Stimulated activated CD8-positive, alpha-beta memory T cell treated with anti-CD3 and anti-CD28 coated beads, Interleukin-4, amount 100 ng/mL, for 48 hours (primary cell): ENCODE measurements around the gene SLC7A10.

Experiments
- DNase-seq: peaks from one replicate; pipeline ENCODE4 v3.0.0-alpha.2; 2020

The SLC7A10 gene

GRCh38 chr19:33225458-33225926 lies at the start of gene SLC7A10:
SLC7A10 (minus strand) TSS chr19:33225850; CDS start chr19:33225703, 147 bp downstream.
- no peak for DNase-seq

DNA sequence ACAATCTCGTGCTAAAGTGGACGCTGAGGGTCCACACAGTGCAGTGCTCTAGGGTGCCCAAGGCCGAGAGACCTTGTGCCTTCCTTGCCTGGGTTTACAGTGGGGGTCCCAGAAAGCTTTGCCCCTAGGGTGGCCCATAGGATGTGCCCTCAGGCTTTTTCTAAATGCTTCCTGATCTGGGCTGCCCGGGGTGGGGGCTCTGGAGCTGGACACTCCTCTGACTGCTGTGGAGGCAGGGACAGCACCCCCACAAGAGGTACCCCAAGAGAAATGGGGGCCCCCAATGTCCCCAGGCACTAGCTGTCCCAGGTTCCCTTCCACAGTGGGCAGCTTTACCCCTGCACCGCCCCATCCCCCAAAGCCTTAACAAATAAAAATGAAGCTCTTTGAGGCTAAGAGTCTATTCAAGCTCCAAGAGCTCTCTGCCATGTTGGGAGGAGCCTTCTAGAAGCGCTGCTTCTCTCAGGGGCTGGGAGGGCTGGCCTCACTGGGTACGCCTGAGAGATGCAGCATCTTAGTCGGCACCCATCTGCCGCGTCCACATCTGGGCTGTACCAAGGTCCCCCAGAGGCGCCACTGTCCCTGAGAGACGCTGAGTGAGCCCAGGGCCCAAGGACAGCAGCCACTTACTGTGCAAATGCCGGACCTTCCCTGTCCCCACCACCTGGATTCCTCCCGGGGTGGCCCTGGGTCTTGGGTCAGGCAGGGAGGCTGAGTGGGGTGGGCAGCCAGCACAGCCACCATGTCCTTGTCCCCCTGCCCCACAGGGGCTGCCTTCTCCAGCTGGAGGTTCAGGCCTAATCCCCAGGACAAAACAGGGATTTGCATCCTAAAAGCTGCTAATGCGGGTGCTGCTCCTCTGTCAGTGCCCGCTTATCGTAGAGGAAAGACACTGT lies 49.3 kb upstream of the SLC7A10 start:
- DNase-seq: no peak

DNA sequence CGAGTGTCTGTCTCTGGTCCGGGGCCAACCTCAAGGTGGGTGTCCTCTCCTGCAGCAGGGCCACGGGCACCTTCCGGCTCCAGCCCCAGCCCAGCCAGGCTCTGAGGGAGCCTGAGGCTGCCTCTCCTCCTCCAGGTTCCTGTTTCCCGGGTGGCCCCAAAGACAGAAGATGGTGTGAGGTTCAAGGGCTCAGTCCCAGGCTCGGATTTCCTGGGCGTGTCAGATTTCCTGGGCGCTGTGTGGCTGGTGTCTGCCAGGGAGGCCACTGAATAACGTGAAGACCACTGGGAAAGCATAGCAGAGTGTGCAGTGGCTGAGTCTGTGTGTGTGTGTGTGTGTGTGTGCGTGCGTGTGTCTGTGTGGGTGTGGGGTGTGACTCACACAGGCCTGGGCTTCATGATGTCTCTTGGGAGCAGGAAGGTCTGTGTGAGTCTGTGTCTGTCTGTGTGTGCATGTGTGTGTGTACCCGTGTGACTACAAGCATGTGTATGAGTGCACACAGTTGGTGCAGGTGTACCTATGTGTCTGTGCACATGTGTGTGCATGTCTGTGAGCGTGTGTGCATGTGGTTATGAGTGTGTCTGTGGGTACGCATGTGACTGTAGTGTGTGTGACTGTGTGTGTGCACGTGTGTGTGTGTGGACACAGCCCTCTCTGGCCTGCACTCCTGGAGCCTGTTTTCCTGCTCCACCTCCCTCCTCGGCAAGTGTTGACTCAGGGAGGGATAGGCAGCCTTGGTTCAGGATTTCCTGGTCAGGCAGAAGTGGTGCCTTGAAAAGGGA lies 48.4 kb upstream of the SLC7A10 start:
- DNase-seq: peak; percentile 67

DNA sequence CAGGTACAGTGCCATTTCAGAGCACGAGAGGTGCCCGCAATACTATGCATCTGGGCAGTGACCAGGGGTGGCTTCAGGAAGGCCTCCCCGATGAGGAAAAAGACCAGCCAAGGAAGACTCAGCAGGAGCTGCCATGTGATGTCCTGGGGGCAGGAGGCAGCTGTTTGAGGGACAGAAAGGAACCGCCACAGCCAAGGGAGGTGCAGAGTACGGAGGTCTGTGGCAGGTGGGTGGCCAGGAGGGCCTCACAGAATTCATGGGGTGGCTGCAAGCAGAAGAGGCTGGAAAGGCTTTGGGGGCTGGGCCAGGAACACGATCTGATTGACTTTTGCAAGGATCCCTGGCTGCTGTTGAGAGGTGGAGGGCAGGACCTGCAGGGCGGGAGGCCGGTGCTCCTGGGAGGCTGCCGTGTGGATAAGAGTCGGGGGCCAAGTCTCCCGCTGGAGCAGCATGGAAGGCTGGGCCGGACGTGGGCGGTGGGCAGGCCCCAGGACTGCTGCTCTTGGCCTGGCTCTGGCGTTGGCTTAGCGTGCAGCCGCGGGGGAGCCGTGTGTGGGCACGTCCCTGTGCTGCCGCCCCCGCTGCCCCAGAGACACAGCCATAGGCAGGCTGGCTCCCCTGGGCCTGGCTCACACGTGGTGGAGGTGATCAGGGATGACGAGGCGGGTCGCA lies 47.6 kb upstream of the SLC7A10 start:
- DNase-seq: no peak

DNA sequence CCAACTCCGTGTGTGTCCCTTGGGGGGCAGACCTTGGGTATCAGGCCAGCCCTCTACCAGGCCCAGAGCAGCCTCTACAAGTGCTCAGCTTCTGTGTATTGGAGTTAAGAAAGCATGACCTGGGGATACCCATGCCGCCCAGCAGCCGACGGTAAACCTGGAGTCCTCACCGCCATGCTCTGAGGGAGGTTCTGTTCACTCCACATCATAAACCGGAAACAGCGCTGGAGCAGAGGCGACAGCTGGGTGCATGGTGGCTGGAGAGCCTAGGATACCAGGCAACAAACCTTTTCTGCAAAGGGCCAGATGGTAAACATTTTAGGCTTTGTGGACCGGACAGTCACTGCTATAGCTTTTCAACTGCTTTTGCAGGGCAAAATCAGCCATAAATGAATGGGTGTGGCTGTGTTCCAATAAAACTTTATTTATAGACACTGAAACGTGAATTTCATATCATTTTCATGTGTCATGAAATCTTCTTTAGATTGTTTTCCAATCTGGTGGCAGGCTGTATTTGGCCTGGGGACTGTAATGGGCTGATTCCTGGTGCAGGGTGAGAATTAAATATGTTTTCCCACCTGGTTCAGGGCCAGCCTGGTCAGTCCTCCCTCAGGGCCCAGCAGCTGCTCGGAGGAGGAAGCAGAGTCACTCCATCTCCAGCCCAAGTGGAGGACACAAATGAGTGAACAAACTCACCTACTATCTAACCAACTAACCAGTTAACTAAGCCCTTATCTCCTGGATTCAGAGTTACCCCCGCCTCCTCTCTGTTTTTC lies 45.8 kb upstream of the SLC7A10 start:
- no peak for DNase-seq

GRCh38 chr19:33270769-33271168 lies 45.1 kb upstream of the SLC7A10 start:
- no peak for DNase-seq

- DNase-seq: no peak
These were observed 43.4 kb upstream of the SLC7A10 start for GRCh38 chr19:33269016-33269415.

GRCh38 chr19:33268162-33268991 lies 42.7 kb upstream of the SLC7A10 start:
- DNase-seq: no peak

DNA sequence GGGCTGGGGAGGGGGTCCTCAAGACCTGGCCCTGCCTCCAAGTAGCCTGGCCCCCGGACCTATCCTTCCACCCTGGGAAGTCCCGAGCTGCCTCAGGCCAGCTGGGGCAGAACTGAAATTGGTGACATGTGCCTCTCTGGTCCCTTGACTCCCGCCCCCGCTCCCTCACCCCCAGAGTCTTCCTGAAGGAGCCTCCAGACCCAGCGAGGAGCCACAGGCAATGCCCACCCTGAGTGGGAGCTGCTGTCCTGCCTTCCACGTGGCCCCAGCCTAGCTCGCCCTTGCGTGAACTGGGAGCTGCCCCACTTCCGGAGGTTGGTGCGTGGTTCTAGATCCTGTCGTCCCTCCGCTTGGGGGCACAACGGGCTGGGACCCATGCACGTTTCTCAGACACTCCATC lies 42.1 kb upstream of the SLC7A10 start:
- DNase-seq: no peak

- no peak for DNase-seq
These were observed 41.4 kb upstream of the SLC7A10 start for GRCh38 chr19:33266974-33267484.

DNA sequence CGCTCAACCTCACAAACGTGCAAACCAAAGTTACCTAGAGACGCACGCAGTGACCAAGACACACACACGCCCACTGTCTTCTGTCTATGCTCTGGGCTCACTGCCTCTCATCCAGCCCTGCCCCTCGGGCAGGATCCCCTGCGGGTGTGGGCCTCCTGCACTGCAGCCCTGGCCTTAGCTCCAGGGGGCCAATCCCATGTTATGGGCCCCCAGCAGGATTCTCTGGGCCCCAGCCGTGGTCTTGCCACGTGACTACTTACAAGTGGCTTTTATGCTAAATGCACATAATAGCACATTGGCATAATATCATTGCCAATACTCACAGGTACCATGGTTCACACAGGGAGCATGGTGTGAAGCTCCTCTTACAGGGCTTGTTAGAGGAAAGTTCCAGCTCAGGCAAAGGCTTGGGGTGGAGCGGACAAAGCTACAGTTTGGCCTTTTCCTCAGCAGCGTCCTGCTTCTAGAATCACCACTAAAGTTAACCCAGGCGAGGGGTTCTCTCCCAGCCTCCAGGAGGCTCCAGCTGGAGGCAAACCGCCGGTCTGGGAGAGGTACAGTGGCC lies 39.3 kb upstream of the SLC7A10 start:
- no peak for DNase-seq

DNA sequence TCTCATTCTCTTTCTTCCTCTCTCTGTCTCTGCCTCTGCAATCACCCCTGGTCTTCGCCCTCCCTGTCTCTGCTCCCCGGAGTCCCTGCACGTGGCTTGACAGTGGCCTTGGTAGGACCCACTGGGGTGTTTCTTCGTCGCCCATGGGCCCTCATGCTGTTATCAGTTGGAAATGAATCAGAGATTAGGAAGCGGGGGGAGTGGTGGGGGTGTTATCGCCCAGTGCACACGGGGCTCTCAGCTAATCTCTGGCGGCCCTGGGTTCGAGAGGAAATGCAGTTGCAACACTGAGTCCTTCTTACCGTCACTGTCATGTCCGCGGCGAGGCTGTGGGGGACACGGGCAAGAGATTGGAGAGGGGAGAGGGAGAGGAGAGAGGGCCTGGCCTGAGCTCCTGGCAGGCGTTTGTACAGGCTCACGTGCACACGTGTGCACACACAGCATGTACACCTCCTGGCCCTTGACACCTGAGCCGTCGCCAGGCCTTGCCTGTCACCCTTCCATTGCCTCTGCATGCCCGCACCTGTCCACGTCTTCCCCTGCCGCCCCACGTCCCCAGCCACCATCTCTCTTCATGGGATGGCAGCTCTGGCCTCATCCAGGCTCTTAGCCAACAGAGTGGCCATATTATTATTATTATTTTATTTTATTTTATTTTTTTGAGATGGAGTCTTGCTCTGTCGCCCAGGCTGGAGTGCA lies 37.8 kb upstream of the SLC7A10 start:
- DNase-seq: no peak

- no peak for DNase-seq
These were observed 36.0 kb upstream of the SLC7A10 start for GRCh38 chr19:33261511-33262189.

DNA sequence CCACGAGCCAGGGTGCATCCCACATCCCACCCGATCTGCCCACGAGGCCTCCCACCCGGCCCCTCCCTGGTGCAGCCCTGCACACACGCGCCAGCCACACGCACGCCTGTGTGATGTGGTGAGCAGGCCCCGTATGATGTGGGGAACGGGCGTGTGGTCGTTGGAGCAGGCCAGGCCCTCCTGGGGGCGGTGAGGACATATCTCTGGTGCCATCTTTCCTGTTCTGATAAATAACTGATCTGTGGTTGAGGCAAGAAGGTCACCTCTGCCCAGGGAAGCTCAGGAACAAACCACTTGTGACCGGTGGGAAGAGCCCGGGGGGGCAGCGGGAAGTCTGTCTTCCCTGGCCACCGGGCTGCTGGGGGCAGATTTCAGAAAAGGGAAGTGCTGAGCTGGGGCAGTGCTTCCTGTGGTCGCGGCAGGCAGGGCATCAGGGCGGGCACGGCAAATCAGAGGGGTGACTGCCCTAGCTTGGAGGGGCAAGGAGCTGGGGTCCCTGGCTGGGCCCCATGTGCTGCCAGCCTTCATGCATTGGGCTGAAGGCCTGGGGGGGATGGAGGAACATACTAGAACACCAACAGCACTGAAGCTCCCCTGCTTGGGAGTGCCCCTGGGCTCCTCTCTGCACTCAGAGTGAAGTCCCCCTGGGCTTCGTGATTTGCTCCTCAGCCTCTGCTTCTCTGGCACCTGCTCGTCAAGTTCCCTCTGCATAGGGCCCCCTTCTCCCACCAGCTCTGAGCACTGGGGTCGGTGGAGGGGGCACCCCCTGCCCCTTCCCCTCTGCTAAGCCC lies 35.2 kb upstream of the SLC7A10 start:
- no peak for DNase-seq

DNA sequence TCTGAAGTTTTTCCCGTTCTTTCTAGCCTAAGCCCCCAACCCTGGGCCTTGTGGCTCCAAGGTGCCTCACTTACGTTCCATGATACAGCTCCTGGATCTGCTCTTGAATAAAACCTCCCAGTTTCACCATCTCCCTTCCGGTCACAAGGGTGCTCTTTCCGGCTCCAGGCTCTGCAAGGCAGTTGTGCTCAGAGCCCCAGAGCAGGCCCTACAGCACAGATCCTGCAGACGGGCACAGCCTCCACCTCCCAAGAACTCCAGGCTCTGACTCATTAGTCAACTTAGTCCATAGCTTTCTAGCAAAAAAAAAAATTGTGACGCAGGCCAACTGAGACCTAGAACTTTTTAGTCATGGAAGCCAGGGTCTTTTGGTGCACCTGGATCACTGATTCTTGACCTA lies 33.9 kb upstream of the SLC7A10 start:
- no peak for DNase-seq

- DNase-seq: no peak
These were observed 32.2 kb upstream of the SLC7A10 start for GRCh38 chr19:33257828-33258227.

DNA sequence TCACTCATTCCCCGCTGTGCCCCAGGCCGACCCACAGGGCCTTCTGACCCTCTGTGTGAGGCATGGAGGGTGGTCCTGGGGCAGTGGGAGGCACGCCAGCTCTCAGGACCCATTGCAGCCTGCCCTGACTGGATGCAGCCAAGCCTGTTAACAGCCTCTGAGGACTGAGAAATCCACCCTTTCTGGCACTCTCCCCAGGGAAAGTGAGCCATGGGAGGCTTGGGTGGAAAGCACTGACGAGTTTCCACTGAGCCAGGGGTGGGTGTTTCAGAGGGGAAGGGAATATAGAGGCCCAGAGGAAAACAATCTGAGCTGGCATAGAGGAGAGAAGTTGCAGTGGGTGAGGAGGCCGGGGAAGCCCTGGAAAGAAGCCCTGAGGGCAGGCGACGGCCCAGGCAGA lies 30.6 kb upstream of the SLC7A10 start:
- DNase-seq: no peak

GRCh38 chr19:33255781-33256180 lies 30.1 kb upstream of the SLC7A10 start:
- no peak for DNase-seq
